Testis (tissue), 3 donors: ENCODE results near the gene KCNG2. TPM values are rescaled to one million over a fixed set of nuclear protein-coding genes. Genes with fewer than 3 reads are reported as not detected.

Experiments
- DNase-seq: peaks from one replicate; pipeline ENCODE4 v3.0.0-alpha.2; 2019
- H3K27ac ChIP-seq, 2 donors: fragments of 200-600 bp; sonication (generic); one replicate each; pipeline ENCODE4 v1.5.1; 2019
- H3K27me3 ChIP-seq: fragments of 200-600 bp; sonication (generic); one replicate; pipeline ENCODE4 v1.5.1; 2019
- H3K36me3 ChIP-seq: fragments of 200-600 bp; sonication (generic); one replicate; pipeline ENCODE4 v1.5.1; 2017; ENCODE audit warnings: low read depth; ENCODE audit errors: missing control alignments
- H3K4me1 ChIP-seq: fragments of 200-600 bp; sonication (generic); one replicate; pipeline ENCODE4 v1.5.1; 2019
- H3K4me3 ChIP-seq, 2 donors: fragments of 200-600 bp; sonication (generic); one replicate each; pipeline ENCODE4 v1.5.1; 2017 to 2019
- H3K9me3 ChIP-seq: fragments of 200-600 bp; sonication (generic); one replicate; pipeline ENCODE4 v1.5.1; 2017
- POLR2A ChIP-seq: fragments of 450-650 bp; IDR thresholded peaks from one replicate; pipeline ENCODE4 v1.6.1; 2017; ENCODE audit warnings: antibody characterized with exemption, mild to moderate bottlenecking, moderate library complexity
- WGBS, 2 donors: methylation state at CpG; one replicate each; pipeline ENCODE4 v1.1.5; 2018; 5-methylcytosine and 5-hydroxymethylcytosine counted together
- intact Hi-C: fragments of 100-400 bp; cut with DNase I; formaldehyde crosslinking; loops from one replicate; pipeline ENCODE4 v1.15.1; 2023; ENCODE audit warnings: low total_unique reads
- polyA plus RNA-seq: library from polyadenylated mRNA; stranded (reverse); fragments of 350-450 nt; fragmentation: Illumina TruSeq; extraction: RNeasy Lipid Tissue Mini Kit (QIAGEN cat#74804); gene quantifications from one replicate; pipeline ENCODE4 v1.2.3, GENCODE V29; 2014; ENCODE audit warnings: low read depth, low replicate concordance; ENCODE audit not compliant: insufficient read depth
- total RNA-seq, 2 donors: library from RNA; depleted of rRNA; stranded (reverse); fragments of >200 nt; gene quantifications; one replicate each; pipeline ENCODE4 v1.2.3, GENCODE V29; 2016
- TF ChIP-seq, protein P1 (sequence below), 3 experiments: fragments of 450-650 bp in 2 of 3; fragments of 200-600 bp in 1 of 3; sonication (generic) in 1 of 3; IDR thresholded peaks; one replicate each; pipeline ENCODE4 v1.5.1; 2016 to 2019; ENCODE audit warnings: antibody characterized with exemption in 3 of 3, mild to moderate bottlenecking in 2 of 3, moderate library complexity in 1 of 3

The KCNG2 gene
- total and polyA plus RNA-seq, 3 donors from 2014 or later = 0.50 to 7.6 (median 7.2) TPM

DNA sequence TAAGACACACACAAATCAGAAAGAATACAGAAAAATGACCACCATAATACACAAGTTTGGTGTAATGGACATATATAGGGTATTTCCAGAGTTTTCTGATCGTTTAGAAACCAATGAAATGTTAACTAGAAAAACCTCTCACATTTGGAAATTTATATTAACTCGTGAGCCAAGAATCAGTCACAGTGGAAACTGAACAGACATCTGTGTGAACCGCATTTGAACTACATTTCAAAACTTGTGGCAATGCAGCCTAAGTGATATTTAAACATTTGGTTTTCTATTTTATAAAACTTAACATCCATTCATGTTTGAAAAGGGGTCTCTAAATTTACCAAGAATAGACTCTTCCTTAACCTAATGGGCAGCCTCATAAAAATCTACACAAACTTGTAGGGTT is 29.0 kb upstream of the KCNG2 start:
- intact Hi-C loops = no loop called here
- no peak overlapping the region for H3K4me3 ChIP-seq
- no peak for DNase-seq
- no peaks in the 10 kb centered on the region for H3K36me3 ChIP-seq
- no peak overlapping the region for H3K27ac ChIP-seq
- H3K4me1 ChIP-seq = no peaks in the 10 kb centered on the region
- WGBS, 2 donors = 72 to 80% methylated on average over 3 of the region's 3 CpGs
- TF ChIP-seq, protein P1, sequence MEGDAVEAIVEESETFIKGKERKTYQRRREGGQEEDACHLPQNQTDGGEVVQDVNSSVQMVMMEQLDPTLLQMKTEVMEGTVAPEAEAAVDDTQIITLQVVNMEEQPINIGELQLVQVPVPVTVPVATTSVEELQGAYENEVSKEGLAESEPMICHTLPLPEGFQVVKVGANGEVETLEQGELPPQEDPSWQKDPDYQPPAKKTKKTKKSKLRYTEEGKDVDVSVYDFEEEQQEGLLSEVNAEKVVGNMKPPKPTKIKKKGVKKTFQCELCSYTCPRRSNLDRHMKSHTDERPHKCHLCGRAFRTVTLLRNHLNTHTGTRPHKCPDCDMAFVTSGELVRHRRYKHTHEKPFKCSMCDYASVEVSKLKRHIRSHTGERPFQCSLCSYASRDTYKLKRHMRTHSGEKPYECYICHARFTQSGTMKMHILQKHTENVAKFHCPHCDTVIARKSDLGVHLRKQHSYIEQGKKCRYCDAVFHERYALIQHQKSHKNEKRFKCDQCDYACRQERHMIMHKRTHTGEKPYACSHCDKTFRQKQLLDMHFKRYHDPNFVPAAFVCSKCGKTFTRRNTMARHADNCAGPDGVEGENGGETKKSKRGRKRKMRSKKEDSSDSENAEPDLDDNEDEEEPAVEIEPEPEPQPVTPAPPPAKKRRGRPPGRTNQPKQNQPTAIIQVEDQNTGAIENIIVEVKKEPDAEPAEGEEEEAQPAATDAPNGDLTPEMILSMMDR (IDR thresholded peaks at IDR 0.05) = no peak
- no peak for TF ChIP-seq POLR2A
- H3K27me3 ChIP-seq = no peaks in the 10 kb centered on the region
- H3K9me3 ChIP-seq = no peaks in the 10 kb centered on the region

DNA sequence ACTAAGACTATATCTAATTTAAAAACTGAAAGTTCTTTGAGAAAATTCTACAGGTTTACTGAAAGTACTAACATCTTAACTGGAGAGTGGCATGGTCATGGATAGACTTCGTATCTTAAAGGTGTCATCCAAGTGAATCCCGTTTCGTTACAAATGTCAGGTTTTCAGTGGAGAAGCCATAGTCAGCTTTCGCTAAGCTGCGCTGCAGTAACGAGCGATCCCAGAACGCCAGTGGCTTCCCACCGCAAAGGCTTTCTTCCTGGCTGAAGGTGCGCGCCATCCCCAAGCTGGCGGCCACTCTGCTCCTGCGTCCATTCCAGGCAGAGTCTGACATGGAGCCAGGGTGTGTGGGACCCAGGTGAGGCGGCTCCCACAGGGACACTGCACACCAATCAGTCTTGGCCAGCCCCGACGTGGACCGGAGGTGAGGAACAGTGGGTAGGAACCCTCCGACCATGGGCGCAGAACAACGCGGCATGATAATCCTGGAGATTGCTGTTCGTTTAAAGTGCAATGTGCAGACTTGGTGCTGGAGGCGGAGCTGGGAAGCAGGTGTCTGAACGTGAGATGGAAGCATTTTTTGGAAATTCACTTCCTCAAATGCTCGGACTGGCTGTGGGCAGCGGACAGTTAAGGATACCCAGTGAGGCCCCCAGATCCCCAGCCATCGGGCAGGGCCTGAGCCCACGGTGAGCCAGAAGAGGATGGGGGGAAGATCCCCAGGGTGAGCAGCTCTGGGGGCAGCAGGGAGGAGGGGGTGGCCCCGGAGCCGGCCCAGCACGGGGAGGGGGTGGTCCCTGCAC is 27.8 kb upstream of the KCNG2 start:
- TF ChIP-seq, protein P1 (IDR thresholded peaks at IDR 0.05) = no peak
- no peak for TF ChIP-seq POLR2A
- Histone ChIP-seq H3K9me3 (no peaks in the 10 kb centered on the region), H3K4me3 (no peak overlapping the region), H3K27ac (no peak overlapping the region), H3K36me3 (no peaks in the 10 kb centered on the region), H3K4me1 (no peaks in the 10 kb centered on the region), H3K27me3 (no peaks in the 10 kb centered on the region)
- WGBS, 2 donors = 76 to 83% methylated on average over 27 to 31 of the region's 31 CpGs
- intact Hi-C loops = no loop called here
- peak; percentile 11 for DNase-seq

DNA sequence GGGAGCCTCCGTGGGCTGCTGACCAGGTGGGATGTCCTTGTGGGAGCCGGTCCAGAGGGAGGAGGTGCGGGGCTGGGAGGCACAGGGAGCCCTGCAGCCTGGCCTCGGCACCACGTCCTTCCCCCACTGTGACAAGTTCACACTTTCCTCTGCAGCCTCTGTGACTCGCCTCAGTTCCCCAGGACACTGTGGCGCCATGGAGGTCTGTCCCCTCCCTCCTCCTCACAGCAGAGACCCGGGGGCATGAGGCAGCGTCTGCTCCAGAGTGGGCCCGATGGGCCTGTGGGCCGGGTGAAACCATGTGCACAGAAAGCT is 27.3 kb upstream of the KCNG2 start:
- no peak for TF ChIP-seq POLR2A
- TF ChIP-seq, protein P1 (IDR thresholded peaks at IDR 0.05) = no peak
- intact Hi-C loops = no loop called here
- Histone ChIP-seq H3K4me3 (no peak overlapping the region), H3K36me3 (no peaks in the 10 kb centered on the region), H3K4me1 (no peaks in the 10 kb centered on the region), H3K9me3 (no peaks in the 10 kb centered on the region), H3K27me3 (no peaks in the 10 kb centered on the region), H3K27ac (no peak overlapping the region)
- no peak for DNase-seq
- 57 to 64% methylated on average over 11 of the region's 11 CpGs for WGBS, 2 donors

DNA sequence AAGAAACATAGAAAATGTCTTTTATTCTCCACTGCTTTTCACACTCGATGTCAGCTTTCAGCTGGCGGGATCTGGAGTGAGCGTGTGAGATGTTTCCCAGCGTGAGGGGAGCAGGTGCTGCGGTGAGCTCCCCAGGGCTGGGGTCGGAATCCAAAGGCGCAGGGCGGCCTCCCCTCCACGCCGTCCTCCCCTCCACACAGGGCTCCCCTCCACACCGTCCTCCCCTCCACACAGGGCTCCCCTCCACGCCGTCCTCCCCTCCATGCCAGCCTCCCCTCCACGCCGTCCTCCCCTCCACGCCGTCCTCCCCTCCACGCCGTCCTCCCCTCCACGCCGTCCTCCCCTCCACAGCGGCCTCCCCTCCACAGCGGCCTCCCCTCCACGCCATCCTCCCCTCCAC is 26.9 kb upstream of the KCNG2 start:
- Histone ChIP-seq H3K4me1 (no peaks in the 10 kb centered on the region), H3K9me3 (no peaks in the 10 kb centered on the region), H3K27ac (no peak overlapping the region), H3K36me3 (no peaks in the 10 kb centered on the region), H3K4me3 (no peak overlapping the region), H3K27me3 (no peaks in the 10 kb centered on the region)
- 81 to 91% methylated on average over 14 to 18 of the region's 24 CpGs for WGBS, 2 donors
- intact Hi-C loops = no loop called here
- TF ChIP-seq, protein P1 (IDR thresholded peaks at IDR 0.05) = no peak
- TF ChIP-seq POLR2A = no peak
- no peak for DNase-seq

DNA sequence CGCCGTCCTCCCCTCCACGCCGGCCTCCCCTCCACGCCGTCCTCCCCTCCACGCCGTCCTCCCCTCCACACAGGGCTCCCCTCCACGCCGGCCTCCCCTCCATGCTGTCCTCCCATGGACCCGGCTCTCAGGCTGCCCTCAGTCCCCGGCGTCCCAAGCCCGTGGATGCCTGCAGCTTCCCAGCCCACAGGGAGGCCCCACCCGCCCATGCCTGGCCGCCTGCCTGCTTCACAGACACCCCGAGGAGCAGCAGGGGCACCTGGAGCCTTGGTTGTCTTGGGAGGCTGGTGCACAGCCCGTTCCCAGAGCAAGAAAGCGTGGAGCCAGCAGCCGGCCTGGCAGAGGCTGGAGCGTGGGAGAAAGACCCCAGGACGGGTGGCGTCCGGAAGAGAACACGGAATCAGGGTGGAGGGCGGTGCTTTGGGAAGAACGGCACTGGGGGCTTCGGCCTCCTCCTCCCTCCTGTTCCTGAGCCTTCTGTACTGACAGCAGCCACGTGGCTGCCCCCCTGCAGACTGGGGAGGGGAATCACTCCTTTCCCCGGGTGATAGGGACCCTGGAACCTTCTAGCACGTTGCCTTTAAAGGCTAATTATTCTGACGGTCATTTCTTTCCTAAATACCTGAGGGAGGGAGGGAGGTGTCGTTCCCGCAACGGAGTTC is 26.2 kb upstream of the KCNG2 start:
- Histone ChIP-seq H3K9me3 (no peaks in the 10 kb centered on the region), H3K27ac (no peak overlapping the region), H3K4me1 (no peaks in the 10 kb centered on the region), H3K36me3 (no peaks in the 10 kb centered on the region), H3K27me3 (no peaks in the 10 kb centered on the region), H3K4me3 (no peak overlapping the region)
- no peak for TF ChIP-seq POLR2A
- TF ChIP-seq, protein P1 (IDR thresholded peaks at IDR 0.05) = no peak
- no peak for DNase-seq
- intact Hi-C loops = no loop called here
- 59 to 65% methylated on average over 26 to 35 of the region's 35 CpGs for WGBS, 2 donors
